Stimulated activated CD4-positive, alpha-beta T cell treated with anti-CD3 and anti-CD28 coated beads, Interleukin-1b, Interleukin-23, amount 100 ng/mL, for 1 hour (primary cell): Measurements from ENCODE around the gene RAI1.
"Not testable (repeated sequence)": the region's sequence is repeated elsewhere in the genome, so short reads cannot be mapped to it uniquely, and the experiment has no call there.

Source experiments
- DNase-seq, 2 donors: peaks; one replicate each; pipeline ENCODE4 v3.0.0-alpha.2; 2020; ENCODE audit warnings: low read depth in 2 of 2

The RAI1 gene

DNA sequence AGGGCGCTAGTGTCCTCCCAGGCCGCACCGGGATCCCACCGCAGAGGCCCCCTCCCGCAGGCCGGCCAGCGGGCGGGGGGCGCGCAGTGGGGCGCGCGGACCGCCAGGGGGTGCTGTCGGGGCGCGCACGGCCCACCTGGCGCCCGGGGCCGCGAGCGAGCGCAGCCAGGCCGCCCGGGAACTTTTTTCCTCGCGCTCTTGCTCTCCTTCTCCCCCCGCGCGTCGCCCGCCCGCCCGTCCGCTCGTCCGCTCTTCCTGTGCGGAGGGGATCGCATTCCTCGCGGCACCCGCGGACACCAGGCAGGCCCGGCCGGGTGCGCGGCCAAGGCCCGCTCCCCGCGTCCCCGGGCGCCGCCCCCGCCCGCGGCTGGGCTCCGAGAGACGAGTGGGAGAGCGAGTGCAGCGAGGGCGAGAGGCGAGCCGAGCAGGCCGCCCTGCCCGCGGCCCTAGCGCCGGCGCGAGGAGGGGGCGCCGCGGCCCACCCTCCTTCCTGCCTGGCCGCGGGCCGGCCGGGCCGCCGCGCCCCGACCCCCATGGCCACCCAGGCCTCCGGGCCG is at the start of gene RAI1:
TSS of gene RAI1 (plus strand) at position 272 of the 557 bp plus-strand sequence. CDS start 111,491 bp downstream, outside the sequence.
- DNase-seq: peak; percentile 25 to 54

DNA sequence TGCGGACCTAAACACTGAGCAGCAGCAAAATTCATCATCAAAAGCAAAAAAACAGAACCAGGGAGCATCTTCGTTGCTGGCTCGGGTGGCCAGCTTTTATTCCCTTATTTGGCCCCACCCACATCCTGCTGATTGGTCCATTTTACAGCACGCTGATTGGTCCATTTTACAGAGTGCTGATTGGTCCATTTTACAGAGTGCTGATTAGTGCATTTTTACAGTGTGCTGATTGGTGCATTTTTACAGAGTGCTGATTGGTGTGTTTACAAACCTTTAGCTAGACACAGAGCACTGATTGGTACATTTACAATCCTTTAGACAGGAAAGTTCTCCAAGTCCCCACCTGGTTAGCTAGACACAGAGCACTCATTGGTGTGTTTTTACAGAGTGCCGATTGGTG is 48.6 kb upstream of the RAI1 start:
- DNase-seq: not testable (repeated sequence)

GRCh38 chr17:17633310-17633709 is 47.9 kb upstream of the RAI1 start:
- no peak for DNase-seq

GRCh38 chr17:17635126-17635525 is 46.1 kb upstream of the RAI1 start:
- DNase-seq: no peak

- not testable (repeated sequence) for DNase-seq
Observed at GRCh38 chr17:17635537-17636271, 45.6 kb upstream of the RAI1 start.

DNA sequence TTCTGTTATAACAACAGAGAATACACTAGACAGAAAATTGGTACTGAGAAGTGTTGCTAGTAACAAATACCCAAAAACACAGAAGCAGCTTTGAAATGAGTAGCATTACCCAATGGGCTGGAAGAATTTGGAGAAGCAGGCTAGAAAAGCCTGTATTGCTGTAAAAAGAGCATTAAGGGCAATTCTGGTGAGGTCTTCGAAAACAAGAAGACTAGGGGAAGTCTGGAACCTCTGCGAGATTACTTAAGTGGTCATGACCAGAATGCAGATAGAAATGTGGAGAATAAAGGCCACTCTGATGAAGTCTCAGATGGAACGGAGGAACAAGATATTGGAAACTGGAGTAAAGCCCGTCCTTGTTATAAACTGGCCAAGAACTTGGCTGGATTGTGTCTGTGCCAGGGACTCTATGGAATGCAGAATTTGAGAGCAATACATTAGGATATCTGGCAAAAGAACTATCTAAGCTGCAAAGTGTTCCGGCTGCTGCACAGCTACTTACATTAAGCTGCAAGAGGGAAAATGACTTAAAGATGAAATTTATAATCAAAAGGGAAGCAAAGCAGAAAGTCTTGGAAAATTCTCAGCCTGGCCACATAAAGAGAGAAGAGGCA is 44.9 kb upstream of the RAI1 start:
- DNase-seq: no peak

DNA sequence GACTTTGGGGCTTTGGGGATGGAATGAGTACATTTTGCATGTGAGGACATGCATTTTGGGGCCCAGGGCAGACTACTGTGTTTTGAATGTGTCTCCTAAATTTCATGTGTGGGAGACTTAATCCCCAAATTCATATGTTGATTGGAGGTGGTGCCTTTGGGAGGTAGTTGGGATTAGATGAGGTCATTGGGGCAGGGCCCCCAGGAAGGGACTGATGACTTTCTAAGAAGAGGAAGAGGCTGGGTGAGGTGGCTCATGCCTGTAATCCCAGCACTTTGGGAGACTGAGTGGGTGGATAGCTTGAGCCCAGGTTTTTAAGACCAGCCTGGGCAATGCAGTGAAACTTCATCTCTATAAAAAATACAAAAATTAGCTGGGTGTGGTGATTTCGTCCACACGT is 42.8 kb upstream of the RAI1 start:
- no peak for DNase-seq

GRCh38 chr17:17639661-17640270 is 41.5 kb upstream of the RAI1 start:
- DNase-seq: not testable (repeated sequence)

GRCh38 chr17:17641621-17642409 is 39.4 kb upstream of the RAI1 start:
- peak; percentile 60 to 73 for DNase-seq

DNA sequence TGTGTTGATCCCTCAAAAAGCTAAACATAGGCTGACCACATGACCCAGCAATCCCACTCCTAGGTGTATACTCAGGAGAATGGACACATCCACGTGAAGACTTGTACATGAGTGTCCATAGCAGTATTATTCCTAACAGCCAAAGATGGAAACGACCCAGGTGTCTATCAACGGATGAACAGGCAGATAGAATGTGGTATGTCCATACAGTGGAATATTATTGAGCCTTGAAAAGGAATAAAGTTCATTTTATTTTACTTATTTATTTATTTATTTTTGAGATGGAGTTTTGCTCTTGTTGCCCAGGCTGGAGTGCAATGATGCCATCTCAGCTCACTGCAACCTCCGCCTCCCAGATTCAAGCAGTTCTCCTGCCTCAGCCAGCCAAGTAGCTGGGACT is 36.1 kb upstream of the RAI1 start:
- not testable (repeated sequence) for DNase-seq

DNA sequence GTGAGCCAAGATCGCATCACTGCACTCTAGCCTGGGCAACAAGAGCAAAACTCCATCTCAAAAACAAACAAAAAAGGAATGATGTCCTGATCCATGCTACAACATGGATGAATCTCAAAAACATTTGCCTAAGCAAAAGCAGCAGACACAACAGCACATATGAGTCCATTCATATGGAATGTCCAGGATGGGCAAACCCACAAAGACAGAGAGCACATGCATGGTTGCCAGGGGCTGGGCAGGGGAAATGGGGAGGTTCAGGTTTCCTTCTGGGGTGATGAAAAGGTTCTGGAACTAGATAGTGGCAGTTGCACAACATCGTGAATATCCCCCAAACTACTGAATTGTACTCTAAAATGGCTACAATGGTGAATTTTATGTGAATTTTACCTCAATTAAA is 35.3 kb upstream of the RAI1 start:
- DNase-seq: no peak

GRCh38 chr17:17647524-17648178 is 33.6 kb upstream of the RAI1 start:
- DNase-seq: no peak

DNA sequence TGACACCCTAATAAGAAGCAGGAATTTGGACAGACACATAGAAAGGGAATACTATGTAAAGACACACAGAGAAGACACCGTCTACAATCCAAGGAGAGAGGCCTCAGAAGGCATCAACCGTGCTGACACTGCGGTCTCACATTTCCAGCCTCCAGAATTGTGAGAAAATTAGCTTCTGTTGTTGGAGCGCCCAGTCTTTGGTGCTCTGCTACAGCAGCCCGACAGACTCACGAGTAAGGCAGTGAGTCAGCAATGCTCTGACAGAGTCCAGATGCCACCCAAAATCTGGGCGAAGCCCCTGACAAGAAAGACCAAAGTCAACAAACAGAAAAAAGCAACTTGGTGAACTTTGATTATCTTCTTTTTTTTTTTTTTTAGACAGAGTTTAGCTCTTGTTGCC is 32.5 kb upstream of the RAI1 start:
- DNase-seq: no peak

GRCh38 chr17:17650959-17651358 is 30.3 kb upstream of the RAI1 start:
- no peak for DNase-seq

GRCh38 chr17:17653343-17653742 is 27.9 kb upstream of the RAI1 start:
- DNase-seq: no peak

DNA sequence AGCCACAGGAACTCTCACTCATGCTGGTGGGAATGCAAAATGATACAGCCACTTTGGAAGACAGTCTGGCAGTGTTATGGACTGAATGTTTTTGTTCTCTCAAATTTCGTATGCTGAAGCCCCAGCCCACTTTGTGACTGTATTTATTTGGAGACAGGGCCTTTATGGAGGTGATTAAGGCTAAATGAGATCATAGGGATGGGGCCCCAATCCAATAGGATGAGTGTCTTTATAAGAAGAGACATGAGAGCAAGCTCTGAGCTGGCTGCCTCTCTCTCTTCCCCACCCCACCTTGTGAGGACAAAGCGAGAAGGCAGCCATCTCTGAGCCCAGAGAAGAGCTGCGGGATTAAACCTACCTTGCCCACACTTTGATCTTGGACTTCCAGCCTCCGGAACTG is 21.9 kb upstream of the RAI1 start:
- no peak for DNase-seq

GRCh38 chr17:17661134-17661533 is 20.1 kb upstream of the RAI1 start:
- DNase-seq: no peak

DNA sequence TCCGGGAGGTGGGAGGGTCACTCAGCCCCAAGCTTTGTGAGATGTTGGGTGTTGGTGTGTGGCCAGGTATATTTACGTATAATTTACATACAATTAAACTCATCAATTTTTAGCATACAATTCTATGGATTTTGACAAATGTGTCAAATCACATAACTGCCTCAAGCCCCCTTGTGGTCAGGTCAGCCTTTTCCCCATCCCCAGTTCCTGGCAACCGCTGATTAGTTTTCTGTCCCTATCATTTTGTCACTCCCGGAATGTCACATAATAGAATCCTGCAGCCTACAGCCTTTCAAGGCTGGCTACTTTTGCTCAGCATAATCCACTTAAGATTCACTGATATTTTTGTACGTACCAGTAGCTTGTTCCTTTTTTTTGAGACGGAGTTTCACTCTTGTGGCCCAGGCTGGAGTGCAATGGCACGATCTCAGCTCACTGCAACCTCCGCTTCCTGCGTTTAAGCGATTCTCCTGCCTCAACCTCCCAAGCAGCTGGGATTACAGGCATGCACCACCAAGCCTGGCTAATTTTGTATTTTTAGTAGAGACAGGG is 19.3 kb upstream of the RAI1 start:
- DNase-seq: no peak

GRCh38 chr17:17663160-17664063 is 17.8 kb upstream of the RAI1 start:
- DNase-seq: peak; percentile 29 to 35

DNA sequence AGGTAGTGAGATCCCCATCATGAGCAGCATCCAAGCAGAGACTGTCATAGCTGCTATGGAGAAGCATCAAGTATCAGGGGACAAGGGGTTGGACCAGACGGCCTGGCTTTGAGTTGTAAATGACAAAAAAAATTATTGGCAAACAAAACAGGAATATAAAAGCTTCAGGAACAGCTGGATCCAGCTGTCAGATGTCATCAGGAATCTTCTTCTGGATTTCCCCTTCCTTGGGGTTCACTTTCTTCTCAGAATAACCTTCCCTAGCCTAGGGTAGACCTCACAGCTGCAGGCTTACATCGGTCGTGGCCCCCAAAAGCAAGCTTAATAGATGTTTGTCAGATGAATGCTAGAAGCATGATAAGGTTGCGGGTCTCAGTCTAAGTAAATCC is 17.2 kb upstream of the RAI1 start:
- DNase-seq: no peak
